PC-3 (cell line): ENCODE measurements around the gene TMEM54. TPM values are rescaled to one million over a fixed set of nuclear protein-coding genes. Genes with fewer than 3 reads are reported as not detected.

Source experiments
- ATAC-seq: fragments of 200-7000 bp; cut with Tn5 transposase; 2 replicates; pipeline ENCODE4 v1.9.1; 2020; ENCODE audit warnings: mild to moderate bottlenecking, moderate library complexity
- BruUV-seq: library from RNA; stranded (reverse); fragments of 400-500 nt; replicated peaks from 2 replicates; lab custom pipeline; 2021; lab: Mats Ljungman, UMichigan
- CTCF ChIA-PET: fragments of 300-600 bp; sonication (Branson Sonifier 250); formaldehyde crosslinking; loops from one replicate; lab custom pipeline; 2022; ENCODE audit warnings: antibody characterized with exemption; lab: Charles Lee
- POLR2A ChIA-PET: fragments of 300-600 bp; sonication (Branson Sonifier 250); formaldehyde crosslinking; loops from one replicate; lab custom pipeline; 2022; ENCODE audit warnings: antibody characterized with exemption; ENCODE audit not compliant: unreplicated experiment; lab: Charles Lee
- DNase-seq: peaks from one replicate; pipeline ENCODE4 v3.0.0-alpha.2; 2015
- H2AFZ ChIP-seq: fragments of 300-600 bp; sonication (generic); 2 replicates; pipeline ENCODE4 v1.6.0; 2016; ENCODE audit warnings: antibody characterized with exemption, low read length
- H3F3A ChIP-seq: fragments of 300-600 bp; sonication (generic); one replicate; pipeline ENCODE4 v1.6.0; 2017; ENCODE audit warnings: antibody characterized with exemption, low read length, control low read depth, mild to moderate bottlenecking; ENCODE audit not compliant: unreplicated experiment
- H3K27ac ChIP-seq: fragments of 300-600 bp; sonication (generic); 2 replicates; pipeline ENCODE4 v1.5.1; 2016; ENCODE audit warnings: mild to moderate bottlenecking, low read length
- H3K27me3 ChIP-seq: fragments of 300-600 bp; sonication (generic); 2 replicates; pipeline ENCODE4 v1.6.1; 2016; ENCODE audit warnings: low read length, mixed read lengths
- H3K36me3 ChIP-seq: fragments of 300-600 bp; sonication (generic); 2 replicates; pipeline ENCODE4 v1.6.1; 2016; ENCODE audit warnings: low read depth, mixed run types, low read length, mixed read lengths
- H3K4me1 ChIP-seq: fragments of 300-600 bp; sonication (generic); 2 replicates; pipeline ENCODE4 v1.5.1; 2016; ENCODE audit warnings: low read length; ENCODE audit not compliant: insufficient read depth
- H3K4me2 ChIP-seq: fragments of 300-600 bp; sonication (generic); 2 replicates; pipeline ENCODE4 v1.6.0; 2016; ENCODE audit warnings: low read length
- H3K4me3 ChIP-seq: fragments of 300-600 bp; sonication (generic); 2 replicates; pipeline ENCODE4 v1.5.1; 2016; ENCODE audit warnings: mild to moderate bottlenecking, low read length, mixed read lengths
- H3K79me2 ChIP-seq: fragments of 300-600 bp; sonication (generic); 2 replicates; pipeline ENCODE4 v1.6.1; 2017; ENCODE audit warnings: low read length, mixed read lengths
- H3K9ac ChIP-seq: fragments of 300-600 bp; sonication (generic); 2 replicates; pipeline ENCODE4 v1.6.0; 2016; ENCODE audit warnings: mild to moderate bottlenecking, low read length
- H3K9me2 ChIP-seq: fragments of 300-600 bp; sonication (generic); replicated peaks from 2 replicates; pipeline ENCODE4 v1.6.1; 2016; ENCODE audit warnings: mixed run types, low read length, mixed read lengths
- H3K9me3 ChIP-seq: fragments of 300-600 bp; sonication (generic); 2 replicates; pipeline ENCODE4 v1.6.1; 2016; ENCODE audit warnings: low read length, mixed read lengths
- H4K20me1 ChIP-seq: fragments of 300-600 bp; sonication (generic); 2 replicates; pipeline ENCODE4 v1.6.1; 2016; ENCODE audit warnings: low read length, mixed read lengths
- EZH2 ChIP-seq: fragments of 300-600 bp; sonication (generic); IDR thresholded peaks from one replicate; pipeline ENCODE4 v1.6.1; 2017; ENCODE audit warnings: antibody characterized with exemption, mild to moderate bottlenecking, low read length; ENCODE audit not compliant: unreplicated experiment
- EZH2phosphoT487 ChIP-seq: fragments of 300-600 bp; sonication (generic); IDR thresholded peaks from 2 replicates; pipeline ENCODE4 v1.6.1; 2018; ENCODE audit warnings: mild to moderate bottlenecking, antibody characterized with exemption, low read length, borderline replicate concordance
- intact Hi-C: fragments of 100-400 bp; cut with micrococcal nuclease; formaldehyde crosslinking; loops from 2 replicates; pipeline ENCODE4 v1.9.0; 2023
- total RNA-seq: library from RNA; depleted of rRNA; stranded (reverse); fragments of >200 nt; gene quantifications from 2 replicates; pipeline ENCODE4 v1.2.3, GENCODE V29; 2014
- TF ChIP-seq, protein P1 (sequence below): fragments of 300-600 bp; sonication (generic); conservative IDR thresholded peaks from 2 replicates; pipeline ENCODE4 v1.5.1; 2017; ENCODE audit warnings: antibody characterized with exemption, low read depth, mild to moderate bottlenecking, low read length

Gene TMEM54
- total RNA-seq, 1 experiment from 2014 or later = 175 TPM

DNA sequence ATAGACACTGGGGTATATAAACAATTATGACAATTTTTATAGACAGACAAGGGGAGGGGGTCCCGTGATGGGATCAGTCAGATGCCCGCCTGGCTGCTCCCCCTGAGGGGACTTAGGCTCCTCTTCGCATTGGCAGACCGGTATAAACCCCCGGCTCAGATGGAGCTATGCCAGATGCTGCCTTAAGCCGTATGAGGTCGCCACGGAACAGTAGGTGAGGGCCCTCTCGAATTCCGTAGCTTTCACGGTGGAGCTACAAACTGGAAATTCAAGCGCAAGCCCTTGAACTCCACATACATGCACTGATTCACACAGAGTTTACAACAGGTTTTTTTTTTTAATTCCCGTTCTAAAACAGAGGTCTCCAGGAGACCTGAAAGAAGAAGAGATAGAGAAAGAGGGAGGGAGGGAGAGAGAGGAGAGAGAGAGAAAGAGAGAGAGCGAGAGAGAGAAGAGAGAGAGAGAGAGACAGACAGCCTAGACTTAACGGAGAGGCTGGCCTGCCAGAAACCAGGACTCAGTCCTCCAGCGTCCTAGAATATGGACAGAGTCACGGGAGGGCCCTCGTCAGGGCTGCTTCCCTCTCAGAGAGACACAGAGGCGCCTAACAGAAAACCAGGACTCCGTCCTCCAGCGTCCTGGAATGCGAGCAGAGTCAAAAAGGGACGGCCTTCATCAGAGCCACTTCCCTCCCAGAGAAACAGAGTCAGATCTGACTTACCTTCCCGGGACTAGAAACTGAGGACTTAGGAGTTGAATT lies 24.4 kb upstream of the TMEM54 start:
- POLR2A ChIA-PET = no interaction called here
- H3K27me3 ChIP-seq = no peaks in the 10 kb centered on the region
- no peak for TF ChIP-seq EZH2phosphoT487
- TF ChIP-seq, protein P1, sequence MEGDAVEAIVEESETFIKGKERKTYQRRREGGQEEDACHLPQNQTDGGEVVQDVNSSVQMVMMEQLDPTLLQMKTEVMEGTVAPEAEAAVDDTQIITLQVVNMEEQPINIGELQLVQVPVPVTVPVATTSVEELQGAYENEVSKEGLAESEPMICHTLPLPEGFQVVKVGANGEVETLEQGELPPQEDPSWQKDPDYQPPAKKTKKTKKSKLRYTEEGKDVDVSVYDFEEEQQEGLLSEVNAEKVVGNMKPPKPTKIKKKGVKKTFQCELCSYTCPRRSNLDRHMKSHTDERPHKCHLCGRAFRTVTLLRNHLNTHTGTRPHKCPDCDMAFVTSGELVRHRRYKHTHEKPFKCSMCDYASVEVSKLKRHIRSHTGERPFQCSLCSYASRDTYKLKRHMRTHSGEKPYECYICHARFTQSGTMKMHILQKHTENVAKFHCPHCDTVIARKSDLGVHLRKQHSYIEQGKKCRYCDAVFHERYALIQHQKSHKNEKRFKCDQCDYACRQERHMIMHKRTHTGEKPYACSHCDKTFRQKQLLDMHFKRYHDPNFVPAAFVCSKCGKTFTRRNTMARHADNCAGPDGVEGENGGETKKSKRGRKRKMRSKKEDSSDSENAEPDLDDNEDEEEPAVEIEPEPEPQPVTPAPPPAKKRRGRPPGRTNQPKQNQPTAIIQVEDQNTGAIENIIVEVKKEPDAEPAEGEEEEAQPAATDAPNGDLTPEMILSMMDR = no peak
- H3K79me2 ChIP-seq = no peaks in the 10 kb centered on the region
- no peak overlapping the region for H3K4me3 ChIP-seq
- no peaks in the 10 kb centered on the region for H3F3A ChIP-seq
- H3K4me1 ChIP-seq = no peaks in the 10 kb centered on the region
- BruUV-seq = no TSS peak
- H2AFZ ChIP-seq = no peak overlapping the region
- H3K9me2 ChIP-seq = no peaks in the 10 kb centered on the region
- no peaks in the 10 kb centered on the region for H3K36me3 ChIP-seq
- CTCF ChIA-PET = no interaction called here
- ATAC-seq (no peak), DNase-seq (no peak)
- intact Hi-C loops = no loop called here
- H4K20me1 ChIP-seq = no peaks in the 10 kb centered on the region
- H3K27ac ChIP-seq = no peak overlapping the region
- no peak overlapping the region for H3K9ac ChIP-seq
- no peak overlapping the region for H3K4me2 ChIP-seq
- no peaks in the 10 kb centered on the region for H3K9me3 ChIP-seq

DNA sequence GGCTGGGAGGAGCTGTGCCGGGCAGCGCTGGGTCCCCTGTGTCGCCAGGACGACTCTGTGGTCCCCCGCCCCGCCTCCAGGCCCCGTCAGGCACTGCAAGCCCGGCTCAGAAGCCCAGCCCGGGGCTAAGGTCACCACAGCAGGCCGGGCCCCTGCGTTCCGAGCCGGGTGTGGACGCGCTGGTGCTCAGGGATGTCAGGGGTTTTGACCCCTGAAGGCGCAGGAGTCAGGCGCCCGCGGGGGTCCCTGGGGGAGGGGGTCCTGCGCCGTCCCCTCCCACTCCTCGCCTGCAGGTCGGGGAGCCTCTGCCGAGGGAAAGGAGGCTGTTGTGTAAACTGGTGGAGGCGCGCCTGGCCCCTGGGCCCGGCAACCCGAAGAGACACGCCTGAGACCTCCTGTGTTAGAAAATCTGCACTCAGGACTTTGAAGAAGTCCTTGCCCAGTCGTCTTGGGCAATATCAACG lies 23.7 kb upstream of the TMEM54 start:
- Histone ChIP-seq H3K4me3 (no peak overlapping the region), H3K4me1 (no peaks in the 10 kb centered on the region; the same call in 1 of the 2 replicates), H3K79me2 (no peaks in the 10 kb centered on the region), H3F3A (no peaks in the 10 kb centered on the region), H4K20me1 (no peaks in the 10 kb centered on the region), H2AFZ (no peak overlapping the region), H3K9me2 (no peaks in the 10 kb centered on the region), H3K27me3 (no peaks in the 10 kb centered on the region), H3K9me3 (no peaks in the 10 kb centered on the region), H3K4me2 (no peak overlapping the region), H3K36me3 (no peaks in the 10 kb centered on the region), H3K9ac (no peak overlapping the region), H3K27ac (no peak overlapping the region)
- no peak for TF ChIP-seq EZH2phosphoT487
- TF ChIP-seq, protein P1 = no peak
- TF ChIP-seq EZH2 = no peak
- intact Hi-C loops = no loop called here
- ChIA-PET POLR2A (no interaction called here), CTCF (no interaction called here)
- BruUV-seq = no TSS peak
- DNase-seq (no peak), ATAC-seq (no peak)

DNA sequence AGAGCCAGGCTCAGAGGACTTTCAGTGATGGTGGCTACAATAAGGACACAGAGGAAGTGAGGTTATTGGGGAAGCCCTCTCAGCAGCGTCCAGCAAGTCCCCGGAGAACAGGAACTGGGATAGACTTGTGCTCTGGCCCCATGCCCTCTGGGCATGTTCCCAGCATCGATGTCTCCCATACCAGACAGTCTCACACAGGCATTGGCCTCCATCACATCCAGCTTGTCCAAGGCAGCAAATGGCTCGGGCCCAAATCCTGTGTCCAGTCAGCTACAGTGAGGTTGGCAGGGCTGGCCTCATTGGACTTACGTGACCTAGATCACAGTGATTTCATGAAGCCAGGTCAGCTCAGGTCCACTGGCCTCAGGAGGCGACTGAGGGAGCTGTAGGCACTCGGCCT lies 19.6 kb upstream of the TMEM54 start:
- H3K9me2 ChIP-seq = no peaks in the 10 kb centered on the region
- H3K27ac ChIP-seq = no peak overlapping the region
- H3K79me2 ChIP-seq = no peaks in the 10 kb centered on the region
- H3K4me3 ChIP-seq = no peak overlapping the region
- no peaks in the 10 kb centered on the region for H3K9me3 ChIP-seq
- ChIA-PET CTCF (no interaction called here), POLR2A (no interaction called here)
- no peaks in the 10 kb centered on the region for H3K36me3 ChIP-seq
- TF ChIP-seq EZH2 (no peak), EZH2phosphoT487 (no peak)
- TF ChIP-seq, protein P1 = no peak
- H3F3A ChIP-seq = no peaks in the 10 kb centered on the region
- H3K4me1 ChIP-seq = no peaks in the 10 kb centered on the region; the same call in 1 of the 2 replicates
- no peak overlapping the region for H3K4me2 ChIP-seq
- H2AFZ ChIP-seq = no peak overlapping the region
- intact Hi-C loops = no loop called here
- no peaks in the 10 kb centered on the region for H4K20me1 ChIP-seq
- no TSS peak for BruUV-seq
- DNase-seq (no peak), ATAC-seq (no peak)
- H3K27me3 ChIP-seq = no peaks in the 10 kb centered on the region
- H3K9ac ChIP-seq = no peak overlapping the region
